ENCODE data around the gene ROBO3. TPM values are rescaled to one million over a fixed set of nuclear protein-coding genes. Genes with fewer than 3 reads are reported as not detected.
A peak's percentile ranks its signal among the peaks of the same experiment; 100 is the strongest.

ROBO3 gene
- total and polyA plus RNA-seq, 2 of the 8 experiments (the other 6 are each of a cell fraction or from before 2014, with no cell fraction given) = 12.1 to 24.6 TPM

DNA sequence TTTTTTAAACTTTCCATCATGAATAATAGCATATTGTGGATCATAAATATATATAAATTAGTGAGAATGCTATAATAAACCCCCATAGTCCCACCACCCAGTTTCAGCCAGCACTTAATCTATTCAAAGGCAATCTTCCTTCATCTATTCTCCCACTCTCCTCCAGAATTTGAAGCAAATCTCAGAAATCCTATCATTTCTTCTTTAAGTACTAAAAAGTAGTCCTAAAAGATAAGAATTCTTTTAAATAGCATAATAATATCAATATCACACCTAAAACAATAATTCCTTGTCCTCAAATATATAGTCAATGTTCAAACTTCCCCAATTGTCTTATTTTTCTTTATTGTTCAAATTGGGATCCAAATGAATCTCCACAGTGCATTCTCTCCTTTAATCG lies 24.6 kb upstream of the ROBO3 start:
- no peak overlapping the region for H3K4ac ChIP-seq (replicated peaks; ENCODE audit: insufficient read length, low read depth, low read length)
- no peak overlapping the region for H2BK5ac ChIP-seq (ENCODE audit: low read depth, low read length)
- no peak overlapping the region for H2AK5ac ChIP-seq (ENCODE audit: low read depth, low read length)
- H4K20me1 ChIP-seq (replicated peaks in 1 of 2; ENCODE audit: control insufficient read depth in 1 of 2, insufficient read depth in 2 of 2, low read length in 2 of 2) = peaks cover 14 to 30% of the 10 kb centered on the region in 2 experiments
- no peak overlapping the region for H4K5ac ChIP-seq (ENCODE audit: insufficient read length, low read depth, low read length)
- H3K9me3 ChIP-seq (ENCODE audit: insufficient read depth in 2 of 2, low read depth in 1 of 2, low read length in 1 of 2) = no peaks in the 10 kb centered on the region
- H3K79me1 ChIP-seq (ENCODE audit: low read depth, low read length) = no peaks in the 10 kb centered on the region
- H3K79me2 ChIP-seq (ENCODE audit: control insufficient read depth in 1 of 2, insufficient read depth in 2 of 2, low read length in 2 of 2) = no peaks in the 10 kb centered on the region
- no peak overlapping the region for H3K14ac ChIP-seq (ENCODE audit: insufficient read length)
- H2BK15ac ChIP-seq (ENCODE audit: low read length) = no peak overlapping the region
- H3K18ac ChIP-seq (ENCODE audit: extremely low read depth, low read length) = no peak overlapping the region
- no peak for TF ChIP-seq EZH2 (IDR thresholded peaks at IDR 0.05; ENCODE audit: low read depth, low read length, severe bottlenecking)
- TF ChIP-seq RNF2 (IDR thresholded peaks at IDR 0.05; ENCODE audit: borderline replicate concordance, low read depth, low read length, missing control alignments, poor library complexity, severe bottlenecking) = no peak
- TF ChIP-seq SAP30 (IDR thresholded peaks at IDR 0.05; ENCODE audit: insufficient read depth, insufficient replicate concordance, low read length) = no peak
- TF ChIP-seq, protein P1, sequence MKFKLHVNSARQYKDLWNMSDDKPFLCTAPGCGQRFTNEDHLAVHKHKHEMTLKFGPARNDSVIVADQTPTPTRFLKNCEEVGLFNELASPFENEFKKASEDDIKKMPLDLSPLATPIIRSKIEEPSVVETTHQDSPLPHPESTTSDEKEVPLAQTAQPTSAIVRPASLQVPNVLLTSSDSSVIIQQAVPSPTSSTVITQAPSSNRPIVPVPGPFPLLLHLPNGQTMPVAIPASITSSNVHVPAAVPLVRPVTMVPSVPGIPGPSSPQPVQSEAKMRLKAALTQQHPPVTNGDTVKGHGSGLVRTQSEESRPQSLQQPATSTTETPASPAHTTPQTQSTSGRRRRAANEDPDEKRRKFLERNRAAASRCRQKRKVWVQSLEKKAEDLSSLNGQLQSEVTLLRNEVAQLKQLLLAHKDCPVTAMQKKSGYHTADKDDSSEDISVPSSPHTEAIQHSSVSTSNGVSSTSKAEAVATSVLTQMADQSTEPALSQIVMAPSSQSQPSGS (IDR thresholded peaks at IDR 0.05; ENCODE audit: low read length) = no peak
- TF ChIP-seq HDAC2 (IDR thresholded peaks at IDR 0.05; ENCODE audit: borderline replicate concordance in 1 of 2, low read depth in 2 of 2, low read length in 2 of 2) = no peak
- no peak for TF ChIP-seq POLR2AphosphoS5 (IDR thresholded peaks at IDR 0.05; ENCODE audit: low read depth, low read length)
- TF ChIP-seq MAFK (IDR thresholded peaks at IDR 0.05; ENCODE audit: low read depth, low read length) = no peak
- TF ChIP-seq, protein P2, sequence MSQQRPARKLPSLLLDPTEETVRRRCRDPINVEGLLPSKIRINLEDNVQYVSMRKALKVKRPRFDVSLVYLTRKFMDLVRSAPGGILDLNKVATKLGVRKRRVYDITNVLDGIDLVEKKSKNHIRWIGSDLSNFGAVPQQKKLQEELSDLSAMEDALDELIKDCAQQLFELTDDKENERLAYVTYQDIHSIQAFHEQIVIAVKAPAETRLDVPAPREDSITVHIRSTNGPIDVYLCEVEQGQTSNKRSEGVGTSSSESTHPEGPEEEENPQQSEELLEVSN (IDR thresholded peaks at IDR 0.05) = no peak
- no peak for TF ChIP-seq RFX5 (IDR thresholded peaks at IDR 0.05; ENCODE audit: borderline replicate concordance, low read depth, low read length)
- no peak for TF ChIP-seq FOSL1 (IDR thresholded peaks at IDR 0.05; ENCODE audit: insufficient read depth, low read depth, low read length)
- DNase-seq (ENCODE audit: low read depth in 1 of 2, low spot score in 2 of 2) = no peak
- no peak overlapping the region for H3K27ac ChIP-seq (ENCODE audit: low read depth, low read length)
- peak overlapping the region in 1 of 2 experiments; percentile 72; a peak in 1 of 4 replicates for H3K4me2 ChIP-seq (ENCODE audit: insufficient read depth in 1 of 2, low read depth in 2 of 2, low read length in 2 of 2)
- no peak overlapping the region for H2BK20ac ChIP-seq (ENCODE audit: low read length)
- ChIA-PET POLR2A (ENCODE audit: partially characterized antibody) (no interaction called here), CTCF (ENCODE audit: partially characterized antibody) (interaction anchor here (1.0 to 8.3 kb wide), 5 partner anchors 26 to 101 kb away, joined by 3 to 108 read pairs (median 18); partner anchors contain the start of genes NRGN and ROBO3)
- peaks cover 3 to 24% (median 7%) of the 10 kb centered on the region in 4 experiments for H3K4me1 ChIP-seq (replicated peaks in 1 of 4; ENCODE audit: control insufficient read depth in 3 of 4, insufficient read depth in 4 of 4, low read length in 3 of 4)
- peaks cover 2% of the 10 kb centered on the region; the same call in 1 of the 2 replicates for H3K23me2 ChIP-seq (ENCODE audit: low read depth, low read length)
- H2BK12ac ChIP-seq (ENCODE audit: low read depth, low read length) = no peak overlapping the region
- no peak for FAIRE-seq
- H3K9ac ChIP-seq (replicated peaks in 1 of 4; ENCODE audit: extremely low read depth in 1 of 4, low read depth in 3 of 4, low read length in 3 of 4) = no peak overlapping the region
- H3K36me3 ChIP-seq (ENCODE audit: control insufficient read depth in 2 of 4, insufficient read depth in 4 of 4, low read length in 3 of 4) = peaks cover 0 to 5% (median 0%) of the 10 kb centered on the region in 4 experiments; a peak in 1 of 8 replicates
- peaks cover 78 to 90% (median 84%) of the 10 kb centered on the region in 4 experiments for H3K27me3 ChIP-seq (replicated peaks in 1 of 4; ENCODE audit: control insufficient read depth in 3 of 4, extremely low read depth in 1 of 4, insufficient read depth in 3 of 4, low read length in 3 of 4)
- H4K91ac ChIP-seq (replicated peaks; ENCODE audit: insufficient read length, low read length) = no peak overlapping the region
- no peak overlapping the region for H2AFZ ChIP-seq (ENCODE audit: low read length)
- 57% methylated on average over 1 of the region's 1 CpG; no CpG with 5 or more reads in 1 of the 2 experiments for WGBS, 2 experiments (ENCODE audit: extremely low coverage in 1 of 2, insufficient coverage in 1 of 2, insufficient read length in 1 of 2, insufficient replicate concordance in 2 of 2, low coverage in 1 of 2, low lambda C conversion rate in 2 of 2, missing lambda C conversion rate in 1 of 2)
- H3K4me3 ChIP-seq (ENCODE audit: extremely low read depth in 1 of 4, insufficient read depth in 2 of 4, low read depth in 3 of 4, low read length in 4 of 4) = no peak overlapping the region
- H4K8ac ChIP-seq (ENCODE audit: extremely low read depth, insufficient read depth, low read length) = no peak overlapping the region
- no peak overlapping the region for H3K56ac ChIP-seq (replicated peaks; ENCODE audit: insufficient read length, low read depth, low read length)
- no peak overlapping the region for H2BK120ac ChIP-seq (replicated peaks; ENCODE audit: low read depth, low read length)
- no peak overlapping the region for H3K23ac ChIP-seq (ENCODE audit: insufficient read length)

Measured in H1 (cell line).